GM08714 (cell line): ENCODE measurements around the gene CCDC141.
"Not testable (repeated sequence)": the region's sequence is repeated elsewhere in the genome, so short reads cannot be mapped to it uniquely, and the experiment has no call there.

Source experiments
- H3K4me3 ChIP-seq: fragments of 200-500 bp; sonication (Bioruptor generic); 2 replicates; pipeline ENCODE4 v1.5.1; 2014; ENCODE audit warnings: mild to moderate bottlenecking, low read length, inconsistent platforms
- ZNF274 ChIP-seq: IDR thresholded peaks from 2 replicates; pipeline ENCODE4 v1.6.1; 2012; ENCODE audit warnings: mild to moderate bottlenecking, low read depth, low read length

Gene CCDC141

GRCh38 chr2:179051250-179051649 is 1.3 kb upstream of the CCDC141 start:
- no peak overlapping the region for H3K4me3 ChIP-seq
- no peak for TF ChIP-seq ZNF274

GRCh38 chr2:179050755-179051154 is 818 bp upstream of the CCDC141 start:
- no peak for TF ChIP-seq ZNF274
- H3K4me3 ChIP-seq, result no peak overlapping the region

GRCh38 chr2:179049203-179049545 is 763 bp downstream of the CCDC141 start:
- H3K4me3 ChIP-seq, result peak overlapping the region; percentile 91
- TF ChIP-seq ZNF274, result no peak

GRCh38 chr2:179048099-179048498 is 1.8 kb downstream of the CCDC141 start:
- TF ChIP-seq ZNF274, result no peak
- H3K4me3 ChIP-seq, result peak overlapping the region; percentile 91; the same call in 1 of the 2 replicates

GRCh38 chr2:179045602-179046001 is 4.3 kb downstream of the CCDC141 start:
- H3K4me3 ChIP-seq, result not testable (repeated sequence)

GRCh38 chr2:179044500-179044899 is 5.4 kb downstream of the CCDC141 start:
- no peak for TF ChIP-seq ZNF274
- H3K4me3 ChIP-seq, result peak overlapping the region; percentile 43; the same call in 1 of the 2 replicates

- H3K4me3 ChIP-seq, result no peak overlapping the region
- TF ChIP-seq ZNF274, result no peak
Observed at GRCh38 chr2:179037807-179038206, 12.1 kb downstream of the CCDC141 start.

- no peak for TF ChIP-seq ZNF274
- no peak overlapping the region for H3K4me3 ChIP-seq
Observed at GRCh38 chr2:179036353-179036905, 13.5 kb downstream of the CCDC141 start.

GRCh38 chr2:179031731-179032408 is 18.1 kb downstream of the CCDC141 start:
- TF ChIP-seq ZNF274, result no peak
- peak overlapping the region; percentile 93 for H3K4me3 ChIP-seq

- TF ChIP-seq ZNF274, result no peak
- H3K4me3 ChIP-seq, result no peak overlapping the region
Observed at GRCh38 chr2:179024445-179024844, 25.5 kb downstream of the CCDC141 start.

- H3K4me3 ChIP-seq, result no peak overlapping the region
- TF ChIP-seq ZNF274, result no peak
Observed at GRCh38 chr2:179022685-179023084, 27.3 kb downstream of the CCDC141 start.

- no peak for TF ChIP-seq ZNF274
- peak overlapping the region; percentile 23; the same call in 1 of the 2 replicates for H3K4me3 ChIP-seq
Observed at GRCh38 chr2:179021258-179021657, 28.7 kb downstream of the CCDC141 start.

- TF ChIP-seq ZNF274, result no peak
- H3K4me3 ChIP-seq, result no peak overlapping the region
Observed at GRCh38 chr2:179020156-179020750, 29.7 kb downstream of the CCDC141 start.

GRCh38 chr2:179019260-179019659 is 30.7 kb downstream of the CCDC141 start:
- TF ChIP-seq ZNF274, result no peak

GRCh38 chr2:179017773-179018357 is 32.1 kb downstream of the CCDC141 start:
- no peak for TF ChIP-seq ZNF274
- H3K4me3 ChIP-seq, result no peak overlapping the region

More at GRCh38 chr2:179019260-179019659, 30.7 kb downstream of the CCDC141 start:
- H3K4me3 ChIP-seq, result no peak overlapping the region

GRCh38 chr2:179014189-179014588 is 35.7 kb downstream of the CCDC141 start:
- not testable (repeated sequence) for H3K4me3 ChIP-seq
